GDM1 (cell line): ENCODE data around the gene FKBP1A.

ENCODE experiments used
- DNase-seq: peaks from one replicate; lab custom pipeline; 2025; lab: John Stamatoyannopoulos, UW

Gene FKBP1A

DNA sequence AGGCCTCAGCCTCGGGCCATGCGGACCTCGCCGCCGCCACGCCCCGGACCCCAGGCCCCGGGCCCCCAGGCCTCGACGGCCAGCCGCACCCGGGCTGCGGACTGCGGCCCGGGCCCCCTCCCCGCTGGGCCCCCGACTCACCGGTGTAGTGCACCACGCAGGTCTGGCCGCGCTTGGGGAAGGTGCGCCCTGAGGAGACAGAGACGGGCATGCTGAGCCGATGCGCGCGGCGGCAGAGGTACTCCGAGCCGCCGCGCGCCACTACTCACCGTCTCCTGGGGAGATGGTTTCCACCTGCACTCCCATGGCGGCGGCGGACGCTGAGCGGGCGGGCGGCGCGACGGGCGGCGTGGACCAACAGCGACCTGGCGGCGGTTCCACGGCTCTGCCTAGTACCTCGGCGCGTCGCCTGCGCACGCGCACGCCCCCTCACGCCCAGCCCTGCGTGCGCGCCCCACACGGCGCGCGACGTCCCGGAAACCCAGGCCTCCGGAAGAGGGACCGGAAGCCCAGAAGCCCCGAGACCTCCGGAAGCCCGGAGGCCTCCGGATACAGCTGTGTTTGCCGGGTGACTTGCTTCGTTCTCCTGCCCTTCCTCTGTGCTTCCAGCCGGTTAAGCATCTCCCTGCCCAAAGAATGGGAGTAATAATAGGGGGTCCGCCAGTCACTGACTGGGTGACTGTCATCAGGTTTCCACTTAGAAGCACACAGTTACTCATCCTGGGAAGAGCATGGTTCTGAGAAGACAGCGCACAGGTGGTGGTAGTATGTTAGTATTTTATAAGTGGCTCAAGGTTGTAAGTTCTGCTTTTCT lies at the start of gene FKBP1A:
TSS of gene FKBP1A (minus strand) at position 362 of the 814 bp plus-strand sequence. CDS start at position 306, 56 bp downstream.
- peak; percentile 94 for DNase-seq

DNA sequence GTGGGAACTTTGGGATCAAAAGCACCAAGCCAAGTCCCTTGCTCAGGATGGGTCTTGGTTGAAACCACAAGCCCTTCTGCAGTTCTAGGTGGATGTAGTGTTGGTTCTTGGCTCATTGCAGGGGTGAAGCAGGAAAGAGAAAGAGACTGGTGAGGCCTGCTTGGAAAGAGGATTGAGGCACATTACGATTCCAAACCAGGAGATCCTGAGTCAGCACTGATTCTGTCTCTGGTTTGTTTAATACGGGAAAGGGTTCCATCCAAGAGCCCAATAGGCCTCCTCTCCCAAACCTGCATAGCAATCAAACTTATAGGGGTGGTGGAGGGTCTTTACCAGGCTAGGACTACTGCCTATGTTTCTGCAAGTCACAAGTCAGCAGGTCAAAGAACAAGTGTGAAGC lies 49.5 kb upstream of the FKBP1A start:
- no peak for DNase-seq

GRCh38 chr20:1441133-1441532 lies 48.3 kb upstream of the FKBP1A start:
- DNase-seq, result no peak

DNA sequence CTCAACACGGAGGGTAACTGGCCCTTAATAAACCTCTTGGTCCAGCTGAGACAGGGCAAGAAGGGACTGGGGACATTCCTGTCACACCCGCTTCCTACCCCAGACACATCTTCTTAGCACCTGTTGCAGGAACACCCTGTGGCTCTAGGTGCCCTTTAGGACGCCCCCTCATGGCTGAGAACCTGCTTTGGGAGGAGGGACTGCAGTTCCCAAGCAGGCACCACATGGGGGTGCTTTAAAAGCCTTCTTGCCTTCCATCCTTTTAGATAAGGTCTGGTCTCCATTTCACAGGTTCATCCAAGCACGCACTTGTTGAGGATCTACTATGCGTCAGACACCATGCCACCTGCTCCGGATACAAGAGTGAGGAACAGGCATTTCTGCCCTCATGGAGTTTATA lies 47.2 kb upstream of the FKBP1A start:
- DNase-seq, result no peak

DNA sequence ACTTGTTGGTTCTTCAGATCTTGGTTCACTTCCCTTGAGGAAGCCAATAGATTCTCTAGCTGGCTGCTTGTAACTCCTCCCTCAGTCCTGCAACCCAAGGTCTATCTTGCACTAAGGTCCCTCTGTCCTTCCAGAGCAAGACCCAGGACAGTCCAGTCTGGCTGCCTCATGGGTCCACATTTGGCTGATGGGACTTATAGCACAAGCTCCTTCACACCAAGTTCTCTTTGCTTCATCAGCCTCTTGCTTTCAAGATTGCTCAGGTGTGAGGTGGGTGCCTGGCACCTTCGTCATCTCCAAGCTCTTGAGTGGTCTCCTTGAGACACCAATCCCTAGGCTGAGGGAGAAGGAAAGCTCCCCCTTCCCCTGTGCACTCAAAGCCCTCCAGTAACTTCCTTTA lies 45.5 kb upstream of the FKBP1A start:
- peak; percentile 2 for DNase-seq

DNA sequence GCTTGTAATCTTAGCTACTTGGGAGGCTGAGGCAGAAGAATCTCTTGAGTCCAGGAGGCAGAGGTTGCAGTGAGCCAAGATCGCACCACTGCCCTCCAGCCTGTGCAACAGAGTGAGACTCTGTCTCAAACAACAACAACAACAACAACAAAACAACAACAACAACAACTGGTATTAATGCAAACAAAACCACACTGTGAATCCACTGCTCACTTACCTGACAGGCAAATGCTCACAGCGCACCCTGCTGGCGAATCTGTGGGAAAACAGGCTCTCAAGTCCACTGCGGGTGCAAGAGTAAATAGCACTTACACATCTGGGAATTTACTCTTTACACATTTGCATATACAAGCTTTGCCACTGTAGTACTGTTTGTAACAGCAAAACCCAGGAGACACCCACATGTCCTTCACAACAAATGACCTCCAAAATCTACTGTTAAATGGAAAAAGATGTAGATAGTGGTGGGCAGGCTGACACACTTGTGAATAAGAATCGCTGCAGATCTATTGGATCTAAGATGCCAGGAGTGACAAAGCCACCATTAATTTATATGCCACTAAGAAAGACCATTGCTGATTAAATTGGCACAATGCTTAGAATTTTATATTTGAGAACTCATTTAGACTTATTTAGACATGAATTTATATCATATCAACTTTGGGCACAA lies 44.5 kb upstream of the FKBP1A start:
- peak; percentile 62 for DNase-seq

DNA sequence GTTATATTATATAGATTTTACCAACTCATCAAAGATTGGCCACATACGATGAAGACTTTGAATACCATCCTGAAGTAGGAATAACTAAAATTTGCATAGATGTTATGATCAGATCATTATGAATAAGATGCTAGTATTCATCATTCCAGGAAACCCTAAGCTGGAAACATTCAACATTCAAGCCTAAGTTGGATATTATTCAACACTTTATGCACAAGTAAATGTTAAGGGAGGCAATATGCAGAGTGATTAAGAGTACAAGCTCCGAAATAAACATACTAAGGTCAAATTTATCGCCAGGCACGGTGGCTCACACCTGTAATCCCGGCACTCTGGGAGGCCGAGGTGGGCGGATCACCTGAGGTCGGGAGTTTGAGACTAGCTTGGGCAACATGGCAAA lies 43.4 kb upstream of the FKBP1A start:
- no peak for DNase-seq

- DNase-seq, result no peak
These were observed 42.5 kb upstream of the FKBP1A start for GRCh38 chr20:1435337-1435699.

DNA sequence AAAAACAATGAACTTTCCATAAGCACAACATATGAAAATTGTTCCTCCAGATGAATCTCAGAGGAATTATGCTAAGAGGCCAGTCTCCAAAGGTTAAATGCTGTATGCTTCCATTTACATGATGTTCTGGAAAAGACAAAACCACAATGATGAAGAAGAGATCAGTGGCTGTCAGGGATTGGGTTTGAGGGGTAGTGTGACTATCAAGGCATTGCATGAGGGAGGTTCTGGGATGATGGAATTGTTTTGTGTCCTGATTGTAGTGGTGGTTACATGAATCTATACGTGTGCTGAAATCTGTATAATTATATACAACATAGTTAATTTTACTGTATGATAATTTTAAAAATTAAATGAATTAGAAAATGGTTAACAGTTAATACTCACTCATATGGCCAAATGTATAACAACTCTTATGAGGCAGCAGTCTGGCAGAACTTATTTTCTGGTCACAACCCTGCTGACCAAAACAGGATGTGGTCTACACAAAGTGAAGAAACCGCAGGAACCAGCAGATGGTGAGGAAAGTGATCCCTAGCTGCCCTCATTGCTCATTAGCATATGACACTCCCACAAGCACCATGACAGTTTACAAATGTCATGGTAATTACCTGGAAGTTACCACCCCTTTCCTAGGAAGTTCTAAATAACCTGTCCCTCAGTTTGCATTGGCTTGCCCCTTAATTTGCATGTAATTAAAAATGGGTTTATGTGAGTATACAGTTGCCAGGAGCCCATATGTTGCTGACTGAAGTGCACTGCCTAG lies 41.9 kb upstream of the FKBP1A start:
- peak; percentile 79 for DNase-seq

GRCh38 chr20:1431158-1431557 lies 38.3 kb upstream of the FKBP1A start:
- DNase-seq, result no peak

DNA sequence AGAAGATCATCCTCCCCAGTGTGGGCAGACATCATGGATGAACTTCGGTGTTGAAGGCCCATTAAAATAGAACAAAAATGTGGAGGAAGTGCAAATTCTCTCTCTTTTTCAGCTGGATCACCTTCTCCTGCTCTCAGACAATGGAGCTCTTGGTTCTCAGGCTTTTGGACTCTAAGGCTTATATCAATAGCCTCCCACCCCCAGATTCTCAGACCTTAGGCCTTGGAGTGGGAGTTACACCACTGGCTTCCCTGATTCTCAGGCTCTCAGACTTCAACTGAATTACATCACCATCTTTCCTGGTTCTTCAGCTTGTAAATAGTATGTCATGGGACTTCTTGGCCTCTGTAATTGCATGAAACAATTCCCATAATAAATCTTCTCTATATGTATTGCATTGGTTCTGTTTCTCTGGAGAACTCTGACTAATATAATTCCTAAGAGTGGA lies 37.2 kb upstream of the FKBP1A start:
- DNase-seq, result no peak

GRCh38 chr20:1429143-1429728 lies 36.4 kb upstream of the FKBP1A start:
- DNase-seq, result no peak

- no peak for DNase-seq
These were observed 34.7 kb upstream of the FKBP1A start for GRCh38 chr20:1427457-1428054.

DNA sequence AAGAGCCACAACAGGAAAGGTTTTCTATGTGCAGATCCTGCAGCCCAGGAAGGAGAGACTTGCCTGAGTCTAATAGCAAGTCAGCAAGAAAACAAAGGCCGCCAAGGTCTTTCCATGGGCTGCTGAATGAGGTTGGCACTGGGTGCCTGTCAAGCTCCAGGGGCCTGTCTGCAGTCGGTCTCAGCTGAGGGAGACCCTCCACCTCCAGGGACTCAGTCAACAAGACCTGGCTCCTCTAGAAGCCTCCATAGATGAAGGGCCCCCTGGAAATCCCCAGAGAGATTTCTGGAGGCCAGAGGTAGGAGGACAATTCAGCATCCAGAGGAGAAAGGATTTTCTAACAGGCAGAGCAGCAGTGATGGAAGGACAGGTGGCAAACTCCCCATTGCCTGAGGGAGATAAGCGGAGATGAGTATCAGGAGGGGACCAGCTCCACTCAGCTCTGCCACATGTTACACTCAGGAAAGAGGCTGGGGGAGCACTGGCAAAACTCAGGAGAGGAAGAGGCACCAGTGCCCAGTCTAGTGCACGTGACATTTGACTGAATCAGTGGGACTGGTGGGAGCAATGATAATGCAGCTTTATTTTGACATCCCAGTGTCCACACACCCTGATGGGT lies 33.5 kb upstream of the FKBP1A start:
- DNase-seq, result no peak

DNA sequence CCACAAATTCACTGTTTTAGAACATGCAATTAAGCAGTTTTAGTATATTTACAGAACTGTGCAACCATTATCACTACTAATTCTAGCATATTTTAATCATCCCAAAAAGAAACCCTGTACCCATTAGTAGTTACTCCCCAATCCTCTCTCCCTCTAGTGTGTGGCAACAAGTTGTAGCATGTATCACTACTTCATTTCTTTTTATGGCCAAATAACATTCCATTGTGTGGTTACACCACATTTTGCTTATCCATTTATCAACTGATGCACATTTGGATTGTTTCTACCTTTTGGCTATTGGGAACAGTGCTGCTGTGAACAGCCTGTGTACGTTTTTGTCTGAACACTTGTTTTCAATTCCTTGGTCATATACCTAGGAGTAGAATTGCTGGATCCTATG lies 31.5 kb upstream of the FKBP1A start:
- DNase-seq, result no peak

DNA sequence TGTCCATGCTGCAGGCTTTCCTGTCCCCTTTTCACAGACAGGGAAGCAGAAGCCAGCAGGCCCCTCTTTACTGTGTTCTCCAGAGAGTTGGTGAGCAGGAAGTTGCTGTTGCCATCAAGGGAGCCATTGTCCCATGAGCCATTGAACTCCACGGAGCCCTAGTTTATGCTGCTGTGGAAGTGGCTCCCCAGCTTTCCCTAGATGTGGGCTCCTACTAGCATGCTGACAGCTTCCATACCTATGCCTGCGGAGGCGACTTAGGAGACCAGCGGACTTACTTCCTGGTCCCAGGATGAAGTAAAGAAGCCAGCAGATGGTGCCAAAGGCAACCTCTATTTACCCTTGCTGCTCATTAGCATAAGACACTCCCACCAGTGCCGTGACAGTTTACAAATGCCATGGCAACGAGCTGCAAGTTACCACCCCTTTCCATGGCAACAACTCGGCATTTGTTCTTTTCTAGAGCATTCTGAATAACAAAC lies 30.8 kb upstream of the FKBP1A start:
- DNase-seq, result no peak

GRCh38 chr20:1423206-1423605 lies 30.4 kb upstream of the FKBP1A start:
- DNase-seq, result no peak

GRCh38 chr20:1422753-1423152 lies 29.9 kb upstream of the FKBP1A start:
- no peak for DNase-seq

- DNase-seq, result no peak
These were observed 27.2 kb upstream of the FKBP1A start for GRCh38 chr20:1420066-1420465.

GRCh38 chr20:1418350-1418749 lies 25.5 kb upstream of the FKBP1A start:
- no peak for DNase-seq

GRCh38 chr20:1417790-1418189 lies 24.9 kb upstream of the FKBP1A start:
- no peak for DNase-seq
